Psoas muscle (tissue), 8 donors: ENCODE results near the gene PARP8. TPM values are rescaled to one million over a fixed set of nuclear protein-coding genes. Genes with fewer than 3 reads are reported as not detected.

ENCODE experiments used
- ATAC-seq, 4 donors: fragments of 200-7000 bp; cut with Tn5 transposase; one replicate each; pipeline ENCODE4 v1.9.1; 2020; ENCODE audit warnings: moderate library complexity in 3 of 4, mild to moderate bottlenecking in 2 of 4
- DNase-seq, 2 donors: peaks; one replicate each; pipeline ENCODE4 v3.0.0-alpha.2; 2020
- H3K27ac ChIP-seq: fragments of 200-600 bp; one replicate; pipeline ENCODE4 v1.8.0; 2022
- H3K27me3 ChIP-seq, 3 donors: fragments of 200-600 bp in 1 of 3; one replicate each; pipeline versions ENCODE4 v1.6.1 to v1.8.0; 2013 to 2022; ENCODE audit warnings: low read length in 2 of 3, mild to moderate bottlenecking in 2 of 3, moderate library complexity in 1 of 3; ENCODE audit not compliant: insufficient read depth in 3 of 3
- H3K36me3 ChIP-seq, 2 donors: fragments of 200-600 bp in 1 of 2; one replicate each; pipeline versions ENCODE4 v1.6.1 to v1.8.0; 2013 to 2022; ENCODE audit warnings: low read depth in 1 of 2, mild to moderate bottlenecking in 1 of 2, moderate library complexity in 1 of 2; ENCODE audit not compliant: insufficient read depth in 1 of 2
- H3K4me1 ChIP-seq: fragments of 200-600 bp; one replicate; pipeline ENCODE4 v1.8.0; 2022
- H3K4me3 ChIP-seq: fragments of 200-600 bp; one replicate; pipeline ENCODE4 v1.8.0; 2022; ENCODE audit warnings: mild to moderate bottlenecking
- H3K9me3 ChIP-seq: fragments of 200-600 bp; one replicate; pipeline ENCODE4 v1.8.0; 2022
- WGBS, 3 donors: extraction: QIAGEN DNeasy Blood & Tissue Kit; methylation state at CpG; one replicate each; pipeline versions ENCODE4 v1.1.6 to v1.1.7; 2013; 5-methylcytosine and 5-hydroxymethylcytosine counted together
- intact Hi-C, 2 donors: fragments of 100-400 bp; cut with DNase I; formaldehyde crosslinking; loops; one replicate each; pipeline versions ENCODE4 v1.11.0 to v1.14.2; 2022
- polyA plus RNA-seq, 3 donors: library from polyadenylated mRNA; stranded (reverse); fragments of 200-250 nt; gene quantifications; one replicate each; pipeline ENCODE4 v1.2.3, GENCODE V29; 2013
- total RNA-seq, 4 donors: library from RNA; stranded (reverse); fragmentation: NEBNext Ultra II Directional in 2 of 4; extraction: Animal tissue kit (Norgen Biotek cat#: 25700) in 2 of 4; gene quantifications; one replicate each; pipeline versions ENCODE4 v1.2.1 to v1.2.4, GENCODE V29; 2021 to 2023
- TF ChIP-seq, protein P1 (sequence below): fragments of 200-600 bp; IDR thresholded peaks from one replicate; pipeline ENCODE4 v1.8.0; 2022; ENCODE audit warnings: antibody characterized with exemption
- donor health status: healthy with polysubstance abuse.
- donor health status: DM: no; HTN: no; CAD: no; lungs with moderate emphysema.
- donor health status: Bipolar disorder and iron deficiency.
- donor health status: healthy.
- donor health status: DM: yes; HTN: yes; CAD: no.
- donor health status: DM: no; HTN: no; CAD: no.
- donor health status: DM: no; HTN: no; CAD: no.
- donor health status: DM: yes; HTN: yes; CAD: no.

PARP8 gene
- total and polyA plus RNA-seq, 7 donors, result 0.52 to 4.7 (median 1.5) TPM

DNA sequence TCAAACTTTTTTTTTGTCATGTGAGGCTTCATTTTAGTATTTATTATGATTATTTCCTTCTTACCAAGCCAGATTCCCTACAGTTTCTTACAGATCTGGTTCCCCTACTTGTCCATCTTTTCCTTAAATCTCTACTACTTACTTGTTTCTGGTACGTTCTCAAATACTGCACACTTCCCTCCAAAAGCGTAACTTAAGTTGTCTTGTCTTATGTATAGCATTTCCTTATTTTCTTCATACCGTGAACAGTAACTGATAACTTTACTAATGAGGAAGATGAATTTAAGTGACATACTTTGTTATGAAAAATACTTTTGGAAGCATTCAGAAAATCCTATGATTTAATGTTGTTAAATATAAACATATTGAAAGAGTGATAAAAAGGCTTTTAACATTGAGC lies 67.3 kb downstream of the PARP8 start:
- no peak for ATAC-seq
- TF ChIP-seq, protein P1, sequence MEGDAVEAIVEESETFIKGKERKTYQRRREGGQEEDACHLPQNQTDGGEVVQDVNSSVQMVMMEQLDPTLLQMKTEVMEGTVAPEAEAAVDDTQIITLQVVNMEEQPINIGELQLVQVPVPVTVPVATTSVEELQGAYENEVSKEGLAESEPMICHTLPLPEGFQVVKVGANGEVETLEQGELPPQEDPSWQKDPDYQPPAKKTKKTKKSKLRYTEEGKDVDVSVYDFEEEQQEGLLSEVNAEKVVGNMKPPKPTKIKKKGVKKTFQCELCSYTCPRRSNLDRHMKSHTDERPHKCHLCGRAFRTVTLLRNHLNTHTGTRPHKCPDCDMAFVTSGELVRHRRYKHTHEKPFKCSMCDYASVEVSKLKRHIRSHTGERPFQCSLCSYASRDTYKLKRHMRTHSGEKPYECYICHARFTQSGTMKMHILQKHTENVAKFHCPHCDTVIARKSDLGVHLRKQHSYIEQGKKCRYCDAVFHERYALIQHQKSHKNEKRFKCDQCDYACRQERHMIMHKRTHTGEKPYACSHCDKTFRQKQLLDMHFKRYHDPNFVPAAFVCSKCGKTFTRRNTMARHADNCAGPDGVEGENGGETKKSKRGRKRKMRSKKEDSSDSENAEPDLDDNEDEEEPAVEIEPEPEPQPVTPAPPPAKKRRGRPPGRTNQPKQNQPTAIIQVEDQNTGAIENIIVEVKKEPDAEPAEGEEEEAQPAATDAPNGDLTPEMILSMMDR, result no peak
- intact Hi-C loops, result no loop called here

DNA sequence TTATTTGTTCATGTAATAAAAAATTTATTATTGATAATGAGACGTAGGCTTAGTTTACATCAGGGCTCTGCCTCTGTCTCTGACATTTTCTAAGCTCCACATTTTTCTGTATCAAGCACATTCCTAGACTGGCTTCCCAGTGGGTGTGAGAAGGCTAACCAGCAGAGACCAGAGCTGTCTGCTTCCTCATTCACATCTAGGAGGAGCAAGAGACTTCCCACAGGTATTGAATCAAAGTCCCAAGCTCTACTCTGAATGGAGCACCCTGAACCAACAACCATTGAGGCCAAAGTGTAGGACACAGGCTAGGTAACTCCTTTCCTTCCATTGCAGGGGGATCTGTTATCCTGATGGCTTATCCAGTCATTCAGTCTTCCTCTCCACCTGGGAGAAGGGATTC lies 72.4 kb downstream of the PARP8 start:
- H3K27ac ChIP-seq, result no peak overlapping the region
- WGBS, 3 donors, result 82 to 86% (median 85%) methylated on average over 1 of the region's 1 CpG
- no peak overlapping the region for H3K4me3 ChIP-seq
- TF ChIP-seq, protein P1, result no peak
- no peaks in the 10 kb centered on the region for H3K4me1 ChIP-seq
- H3K36me3 ChIP-seq, result no peaks in the 10 kb centered on the region
- ATAC-seq (no peak), DNase-seq (no peak)
- intact Hi-C loops, result no loop called here
- no peaks in the 10 kb centered on the region for H3K9me3 ChIP-seq
- no peaks in the 10 kb centered on the region for H3K27me3 ChIP-seq

More for the DNA sequence above, 67.3 kb downstream of the PARP8 start:
- H3K4me3 ChIP-seq, result no peak overlapping the region
- WGBS, 3 donors, result 89 to 95% (median 93%) methylated on average over 3 of the region's 3 CpGs
- H3K27me3 ChIP-seq, result no peaks in the 10 kb centered on the region
- H3K9me3 ChIP-seq, result no peaks in the 10 kb centered on the region
- no peak overlapping the region for H3K27ac ChIP-seq
- DNase-seq, result no peak
- no peaks in the 10 kb centered on the region for H3K36me3 ChIP-seq
- H3K4me1 ChIP-seq, result no peaks in the 10 kb centered on the region

DNA sequence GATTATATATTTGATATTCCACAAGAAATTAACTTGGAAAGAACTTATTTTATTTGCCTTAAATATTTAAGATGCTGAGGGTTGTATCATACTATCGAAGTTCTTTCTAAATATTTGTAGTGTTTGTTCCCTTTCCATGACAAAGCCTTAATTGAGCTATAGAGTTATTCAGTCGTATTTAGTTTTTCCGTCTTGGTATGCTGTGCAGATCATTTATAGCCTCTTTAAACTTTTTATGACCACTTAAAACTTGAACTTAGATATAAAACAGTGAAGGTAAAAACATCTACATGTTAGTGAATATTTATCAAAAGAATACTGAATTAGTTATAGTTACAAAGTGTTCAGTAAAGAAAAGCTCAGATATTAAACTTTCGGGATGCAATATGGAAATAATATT lies 74.4 kb downstream of the PARP8 start:
- no peak overlapping the region for H3K4me3 ChIP-seq
- H3K27me3 ChIP-seq, result no peaks in the 10 kb centered on the region
- no peaks in the 10 kb centered on the region for H3K9me3 ChIP-seq
- intact Hi-C loops, result no loop called here
- 95 to 98% (median 97%) methylated on average over 4 of the region's 4 CpGs for WGBS, 3 donors
- no peak for ATAC-seq
- DNase-seq, result no peak
- TF ChIP-seq, protein P1, result no peak
- no peak overlapping the region for H3K27ac ChIP-seq
- no peaks in the 10 kb centered on the region for H3K4me1 ChIP-seq
- H3K36me3 ChIP-seq, result no peaks in the 10 kb centered on the region

DNA sequence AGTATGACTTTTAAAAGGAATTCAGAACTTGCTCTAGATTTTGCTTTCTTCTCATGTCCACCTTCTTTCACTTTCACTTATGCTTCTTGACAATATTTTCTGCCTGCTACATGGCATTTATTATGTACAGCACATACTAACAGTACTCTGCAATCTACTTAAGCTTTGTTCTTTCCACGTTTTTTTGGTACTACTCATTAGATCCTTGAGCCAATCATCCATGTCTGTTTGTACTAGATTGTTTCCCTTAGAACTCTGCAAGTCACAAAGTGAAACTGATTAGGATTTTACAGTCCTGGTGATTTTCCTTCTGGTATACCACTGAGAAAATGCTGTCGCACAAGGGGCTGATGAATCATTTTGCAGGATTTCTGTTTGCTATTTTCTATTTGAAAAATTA lies 78.3 kb downstream of the PARP8 start:
- no peaks in the 10 kb centered on the region for H3K36me3 ChIP-seq
- WGBS, 3 donors, result 4 to 21% (median 9%) methylated on average over 2 of the region's 2 CpGs
- TF ChIP-seq, protein P1, result no peak
- intact Hi-C loops, result no loop called here
- H3K27ac ChIP-seq, result no peak overlapping the region
- no peaks in the 10 kb centered on the region for H3K4me1 ChIP-seq
- no peaks in the 10 kb centered on the region for H3K27me3 ChIP-seq
- no peaks in the 10 kb centered on the region for H3K9me3 ChIP-seq
- DNase-seq (no peak), ATAC-seq (no peak)
- H3K4me3 ChIP-seq, result peak overlapping the region; percentile 40

DNA sequence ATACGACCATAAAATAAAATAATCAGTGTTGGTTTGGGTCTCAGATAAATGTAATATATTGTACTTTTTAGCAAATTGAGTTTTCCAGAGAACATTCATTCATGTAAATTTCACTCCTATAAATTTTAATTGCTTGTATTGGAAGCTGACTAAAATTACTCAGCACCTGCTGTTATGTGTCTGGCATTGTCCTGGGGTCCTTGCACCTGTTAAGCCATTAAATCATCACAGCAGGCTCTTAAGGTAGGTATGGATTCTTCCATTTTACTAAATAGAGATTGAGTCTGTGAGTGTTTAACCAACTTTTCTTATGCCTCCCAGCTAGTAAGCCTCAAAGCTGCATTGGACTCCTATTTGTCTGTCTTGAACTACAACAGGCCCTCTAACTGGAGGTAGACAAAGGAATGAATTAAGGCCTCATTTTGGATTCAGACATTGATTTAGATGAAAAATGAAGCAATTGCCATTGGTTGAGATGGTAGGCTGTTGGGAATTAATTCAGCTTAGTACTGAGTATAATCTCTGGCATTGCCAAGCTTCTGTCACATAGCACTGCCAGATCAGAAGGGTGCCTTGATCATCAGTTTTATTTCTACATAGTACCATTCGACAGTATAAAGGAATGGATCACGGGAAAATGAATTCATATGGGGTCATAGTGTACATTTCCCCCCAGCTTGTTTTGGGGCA lies 78.9 kb downstream of the PARP8 start:
- intact Hi-C loops, result no loop called here
- DNase-seq (no peak), ATAC-seq (no peak)
- Histone ChIP-seq H3K27me3 (no peaks in the 10 kb centered on the region), H3K27ac (no peak overlapping the region), H3K9me3 (no peaks in the 10 kb centered on the region), H3K4me3 (peak overlapping the region; percentile 40), H3K36me3 (no peaks in the 10 kb centered on the region), H3K4me1 (no peaks in the 10 kb centered on the region)
- WGBS, 3 donors, result 56 to 78% (median 57%) methylated on average over 3 of the region's 3 CpGs
- TF ChIP-seq, protein P1, result no peak
